ENCODE results near the gene PRXL2A. TPM values are rescaled to one million over a fixed set of nuclear protein-coding genes. Genes with fewer than 3 reads are reported as not detected.
A peak's percentile ranks its signal among the peaks of the same experiment; 100 is the strongest.

PRXL2A gene
- total RNA-seq, 1 donor from 2014 or later = 72.4 TPM

- no peak for DNase-seq (ENCODE audit: low read depth)
- Histone ChIP-seq H3K36me3 (ENCODE audit: control insufficient read depth, insufficient read depth, low read length) (no peaks in the 10 kb centered on the region), H3K27me3 (ENCODE audit: control insufficient read depth, insufficient read depth, low read length) (no peaks in the 10 kb centered on the region), H3K4me3 (ENCODE audit: low read depth, low read length) (no peak overlapping the region)
- TF ChIP-seq CTCF (IDR thresholded peaks at IDR 0.05; ENCODE audit: insufficient read depth, low read length, poor library complexity, severe bottlenecking) = no peak
Measured at GRCh38 chr10:80444124-80444523, 35.8 kb downstream of the PRXL2A start.

GRCh38 chr10:80444646-80445319 lies 36.4 kb downstream of the PRXL2A start:
- TF ChIP-seq CTCF (IDR thresholded peaks at IDR 0.05; ENCODE audit: insufficient read depth, low read length, poor library complexity, severe bottlenecking) = peak; percentile 91

DNA sequence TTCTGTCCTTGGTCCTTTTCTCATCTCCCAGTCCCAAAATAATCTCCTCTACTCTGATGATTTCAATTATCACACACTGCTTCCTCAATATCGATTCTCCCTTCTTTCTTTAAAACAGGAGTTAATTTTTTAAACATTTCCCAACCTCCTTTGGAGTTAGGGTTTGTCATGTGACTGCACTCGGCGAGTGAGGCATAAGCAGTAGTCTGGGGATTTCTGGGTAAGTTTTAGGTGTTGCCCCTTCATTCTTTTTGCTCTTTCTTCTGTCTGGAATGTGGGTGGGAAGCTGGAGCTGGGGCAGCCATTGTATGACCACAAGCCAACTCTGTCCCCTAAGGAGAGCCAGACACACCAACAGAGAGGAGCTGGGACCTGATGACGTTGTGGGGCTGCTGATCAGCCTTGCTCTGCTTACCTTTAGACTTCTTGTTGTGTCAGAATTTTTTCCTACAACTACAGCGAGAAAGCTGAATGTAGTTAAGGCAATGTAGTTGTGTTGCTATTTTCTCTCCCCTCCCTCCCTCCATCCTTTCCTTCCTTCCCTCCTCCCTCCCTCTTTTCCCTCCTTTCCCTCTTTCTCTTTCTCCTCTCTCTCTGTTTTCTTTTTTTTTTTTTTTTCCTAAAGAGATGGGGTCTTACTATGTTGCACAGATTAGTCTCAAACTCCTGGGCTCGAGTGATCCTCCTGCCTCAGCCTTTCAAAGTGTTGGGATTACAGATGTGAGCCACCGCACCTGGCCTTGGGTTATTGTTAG lies 39.3 kb downstream of the PRXL2A start:
- Histone ChIP-seq H3K36me3 (ENCODE audit: control insufficient read depth, insufficient read depth, low read length) (no peaks in the 10 kb centered on the region), H3K27me3 (ENCODE audit: control insufficient read depth, insufficient read depth, low read length) (no peaks in the 10 kb centered on the region), H3K4me3 (ENCODE audit: low read depth, low read length) (no peak overlapping the region)
- TF ChIP-seq CTCF (IDR thresholded peaks at IDR 0.05; ENCODE audit: insufficient read depth, low read length, poor library complexity, severe bottlenecking) = no peak
- DNase-seq (ENCODE audit: low read depth) = no peak

More at GRCh38 chr10:80444646-80445319, 36.4 kb downstream of the PRXL2A start:
- H3K36me3 ChIP-seq (ENCODE audit: control insufficient read depth, insufficient read depth, low read length) = no peaks in the 10 kb centered on the region
- no peaks in the 10 kb centered on the region for H3K27me3 ChIP-seq (ENCODE audit: control insufficient read depth, insufficient read depth, low read length)
- DNase-seq (ENCODE audit: low read depth) = no peak
- H3K4me3 ChIP-seq (ENCODE audit: low read depth, low read length) = no peak overlapping the region

DNA sequence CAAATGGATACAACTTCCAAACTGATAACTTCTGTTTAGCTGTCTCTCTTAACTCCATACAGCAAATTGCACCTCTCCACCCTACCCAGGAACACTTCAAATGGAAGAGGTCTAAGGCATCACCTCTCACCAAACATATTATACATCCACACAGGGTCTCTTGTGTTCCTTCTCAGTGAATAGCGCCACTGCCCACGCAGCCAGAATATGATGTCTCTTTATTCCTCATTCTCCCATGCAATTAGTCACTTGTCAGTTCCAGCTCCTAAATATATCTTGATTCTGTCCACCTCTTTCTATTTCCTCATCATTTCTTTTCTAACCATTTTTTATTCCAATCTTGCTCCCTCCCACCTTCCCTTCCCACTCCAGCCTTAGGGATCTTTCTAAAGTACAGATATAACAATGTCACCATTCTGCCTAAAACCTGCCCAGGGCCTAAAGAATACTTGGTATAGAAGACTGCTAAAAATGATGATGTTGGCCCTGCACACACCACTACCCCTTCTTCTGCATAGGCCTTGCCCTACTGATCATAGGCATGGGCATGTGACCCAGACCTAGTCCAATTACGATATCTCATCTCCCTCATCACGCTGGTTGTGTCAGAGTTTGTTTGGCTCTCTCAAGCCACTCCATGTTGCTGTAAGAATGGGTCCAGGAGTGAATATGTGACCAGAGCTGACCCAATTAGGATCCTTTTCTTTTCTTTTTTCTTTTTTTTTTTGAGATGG lies 40.0 kb downstream of the PRXL2A start:
- no peak overlapping the region for H3K4me3 ChIP-seq (ENCODE audit: low read depth, low read length)
- no peaks in the 10 kb centered on the region for H3K36me3 ChIP-seq (ENCODE audit: control insufficient read depth, insufficient read depth, low read length)
- DNase-seq (ENCODE audit: low read depth) = no peak
- H3K27me3 ChIP-seq (ENCODE audit: control insufficient read depth, insufficient read depth, low read length) = no peaks in the 10 kb centered on the region
- TF ChIP-seq CTCF (IDR thresholded peaks at IDR 0.05; ENCODE audit: insufficient read depth, low read length, poor library complexity, severe bottlenecking) = no peak

- no peak for DNase-seq (ENCODE audit: low read depth)
- Histone ChIP-seq H3K4me3 (ENCODE audit: low read depth, low read length) (no peak overlapping the region), H3K27me3 (ENCODE audit: control insufficient read depth, insufficient read depth, low read length) (no peaks in the 10 kb centered on the region), H3K36me3 (ENCODE audit: control insufficient read depth, insufficient read depth, low read length) (no peaks in the 10 kb centered on the region)
- no peak for TF ChIP-seq CTCF (IDR thresholded peaks at IDR 0.05; ENCODE audit: insufficient read depth, low read length, poor library complexity, severe bottlenecking)
Measured at GRCh38 chr10:80449520-80449919, 41.2 kb downstream of the PRXL2A start.

Data from kidney epithelial cell (primary cell).